ENCODE results near the gene NDUFS1. TPM values are rescaled to one million over a fixed set of nuclear protein-coding genes. Genes with fewer than 3 reads are reported as not detected.

Gene NDUFS1
- total and polyA plus RNA-seq, 10 of the 15 experiments (the other 5 are each of a cell fraction or from before 2014, with no cell fraction given), result 62.6 to 108 (median 90.4) TPM

DNA sequence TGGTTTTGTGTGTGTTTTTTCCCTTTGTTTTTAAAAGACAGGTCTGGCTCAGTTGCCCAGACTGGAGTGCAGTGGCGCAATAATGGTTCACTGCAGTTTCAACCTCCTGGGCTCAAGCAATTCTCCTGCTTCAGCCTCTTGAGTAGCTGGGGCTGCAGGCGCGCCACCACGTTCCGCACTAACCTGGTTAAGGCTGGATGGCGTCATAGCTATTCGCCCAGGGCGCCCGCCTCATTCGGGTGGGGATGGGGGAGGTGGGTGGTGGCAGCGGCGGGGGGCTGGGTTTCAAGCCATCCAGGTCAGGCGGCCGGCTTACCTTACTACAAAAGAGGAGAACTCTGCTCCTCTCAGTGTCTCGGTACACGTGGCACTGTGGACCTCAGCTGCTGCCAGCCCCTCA lies 43.2 kb upstream of the NDUFS1 start:
- Histone ChIP-seq H3K27ac (ENCODE audit: control insufficient read depth, insufficient read depth) (no peak overlapping the region), H3K36me3 (ENCODE audit: control insufficient read depth in 2 of 2, insufficient read depth in 2 of 2, low read length in 1 of 2) (no peaks in the 10 kb centered on the region), H4K20me1 (ENCODE audit: control insufficient read depth, insufficient read depth) (no peaks in the 10 kb centered on the region), H3K4me2 (ENCODE audit: control insufficient read depth, insufficient read depth) (no peak overlapping the region), H2AFZ (ENCODE audit: control insufficient read depth, low read depth, low read length) (no peak overlapping the region), H3K79me2 (ENCODE audit: control insufficient read depth, insufficient read depth, low read length) (no peaks in the 10 kb centered on the region), H3K9me3 (replicated peaks; ENCODE audit: control insufficient read depth, insufficient read depth, low read length) (no peaks in the 10 kb centered on the region), H3K9ac (ENCODE audit: control insufficient read depth, insufficient read depth, low read length) (no peak overlapping the region), H3K4me3 (no peak overlapping the region), H3K27me3 (replicated peaks in 1 of 2; ENCODE audit: control insufficient read depth in 2 of 2, insufficient read depth in 2 of 2, low read length in 1 of 2) (no peaks in the 10 kb centered on the region), H3K4me1 (ENCODE audit: control insufficient read depth, insufficient read depth, low read length) (no peaks in the 10 kb centered on the region)
- ChIA-PET POLR2A (interaction anchor here (0.6 kb wide), 1 partner anchor 65 kb away, joined by 7 read pairs; no protein-coding TSS in a partner anchor), RAD21 (ENCODE audit: unreplicated experiment) (no interaction called here), CTCF (no interaction called here), SMC1A (ENCODE audit: uncharacterized antibody, unreplicated experiment) (interaction anchor here (0.7 kb wide), 1 partner anchor 11 kb away, joined by 3 read pairs; a partner anchor contains a TSS)
- 88% methylated on average over 14 of the region's 16 CpGs for WGBS (ENCODE audit: insufficient coverage, insufficient replicate concordance, low lambda C conversion rate, missing lambda C conversion rate)
- intact Hi-C loops (cut with micrococcal nuclease; ENCODE audit: unreplicated experiment), result no loop called here
- DNase-seq (ENCODE audit: low read depth, low spot score) (no peak), FAIRE-seq (no peak), ATAC-seq (no peak)
- in situ Hi-C loops (cut with MboI), result no loop called here
- BruUV-seq (replicated peaks), result no TSS peak
- no peak for TF ChIP-seq NBN (IDR thresholded peaks at IDR 0.05)
- no peak for TF ChIP-seq BACH1 (IDR thresholded peaks at IDR 0.05; ENCODE audit: borderline replicate concordance)

DNA sequence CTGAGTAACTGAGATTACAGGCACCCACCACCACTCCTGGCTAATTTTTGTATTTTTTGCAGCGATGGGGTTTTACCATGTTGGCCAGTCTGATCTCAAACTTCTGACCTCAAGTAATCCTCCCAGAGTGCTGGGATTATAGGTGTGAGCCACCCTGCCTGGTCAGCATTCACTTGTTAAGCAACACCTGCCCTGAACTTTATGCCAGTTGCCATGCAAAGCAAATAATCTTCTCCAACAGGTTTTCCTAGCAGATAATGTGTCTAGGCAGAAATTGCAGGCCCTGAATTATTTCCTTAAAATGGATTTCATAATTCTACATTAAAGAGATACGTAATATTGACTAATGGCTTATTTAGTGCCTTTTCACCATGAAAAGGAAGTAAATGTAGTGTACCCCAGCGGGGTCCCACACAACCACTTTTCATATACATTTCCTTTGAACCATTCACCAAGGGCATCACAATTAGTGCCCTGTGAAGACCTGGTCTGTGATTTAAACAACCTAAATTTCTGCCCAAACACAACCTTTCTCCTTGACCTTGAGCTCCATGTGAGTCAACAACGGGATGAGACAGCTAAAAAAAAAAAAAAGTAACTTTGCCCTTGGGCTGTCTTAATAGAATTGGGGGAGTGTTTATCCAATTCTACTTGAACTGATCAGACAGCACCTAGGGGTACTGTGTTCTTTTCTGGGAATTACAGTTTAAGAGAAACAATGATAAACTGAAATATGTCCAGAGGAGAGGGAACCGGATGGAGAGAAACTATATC lies 42.0 kb upstream of the NDUFS1 start:
- H3K36me3 ChIP-seq (ENCODE audit: control insufficient read depth in 2 of 2, insufficient read depth in 2 of 2, low read length in 1 of 2), result no peaks in the 10 kb centered on the region
- ChIA-PET SMC1A (ENCODE audit: uncharacterized antibody, unreplicated experiment) (interaction anchor here (0.7 kb wide), 1 partner anchor 12 kb away, joined by 3 read pairs; a partner anchor contains a TSS), RAD21 (ENCODE audit: unreplicated experiment) (no interaction called here), POLR2A (no interaction called here), CTCF (no interaction called here)
- no peak overlapping the region for H3K27ac ChIP-seq (ENCODE audit: control insufficient read depth, insufficient read depth)
- in situ Hi-C loops (cut with MboI) (no loop called here), intact Hi-C loops (cut with micrococcal nuclease; ENCODE audit: unreplicated experiment) (no loop called here)
- FAIRE-seq (no peak), ATAC-seq (no peak), DNase-seq (ENCODE audit: low read depth, low spot score) (no peak)
- WGBS (ENCODE audit: insufficient coverage, insufficient replicate concordance, low lambda C conversion rate, missing lambda C conversion rate), result 21% methylated on average over 5 of the region's 5 CpGs
- H3K4me2 ChIP-seq (ENCODE audit: control insufficient read depth, insufficient read depth), result no peak overlapping the region
- H3K79me2 ChIP-seq (ENCODE audit: control insufficient read depth, insufficient read depth, low read length), result no peaks in the 10 kb centered on the region
- no peak overlapping the region for H3K4me3 ChIP-seq
- H4K20me1 ChIP-seq (ENCODE audit: control insufficient read depth, insufficient read depth), result no peaks in the 10 kb centered on the region
- H3K27me3 ChIP-seq (replicated peaks in 1 of 2; ENCODE audit: control insufficient read depth in 2 of 2, insufficient read depth in 2 of 2, low read length in 1 of 2), result no peaks in the 10 kb centered on the region
- H3K9me3 ChIP-seq (replicated peaks; ENCODE audit: control insufficient read depth, insufficient read depth, low read length), result no peaks in the 10 kb centered on the region
- H2AFZ ChIP-seq (ENCODE audit: control insufficient read depth, low read depth, low read length), result no peak overlapping the region
- no TSS peak for BruUV-seq (replicated peaks)
- H3K4me1 ChIP-seq (ENCODE audit: control insufficient read depth, insufficient read depth, low read length), result no peaks in the 10 kb centered on the region
- H3K9ac ChIP-seq (ENCODE audit: control insufficient read depth, insufficient read depth, low read length), result no peak overlapping the region
- TF ChIP-seq CHD1 (IDR thresholded peaks at IDR 0.05; ENCODE audit: low read depth, low read length), result no peak
- TF ChIP-seq, protein P1, sequence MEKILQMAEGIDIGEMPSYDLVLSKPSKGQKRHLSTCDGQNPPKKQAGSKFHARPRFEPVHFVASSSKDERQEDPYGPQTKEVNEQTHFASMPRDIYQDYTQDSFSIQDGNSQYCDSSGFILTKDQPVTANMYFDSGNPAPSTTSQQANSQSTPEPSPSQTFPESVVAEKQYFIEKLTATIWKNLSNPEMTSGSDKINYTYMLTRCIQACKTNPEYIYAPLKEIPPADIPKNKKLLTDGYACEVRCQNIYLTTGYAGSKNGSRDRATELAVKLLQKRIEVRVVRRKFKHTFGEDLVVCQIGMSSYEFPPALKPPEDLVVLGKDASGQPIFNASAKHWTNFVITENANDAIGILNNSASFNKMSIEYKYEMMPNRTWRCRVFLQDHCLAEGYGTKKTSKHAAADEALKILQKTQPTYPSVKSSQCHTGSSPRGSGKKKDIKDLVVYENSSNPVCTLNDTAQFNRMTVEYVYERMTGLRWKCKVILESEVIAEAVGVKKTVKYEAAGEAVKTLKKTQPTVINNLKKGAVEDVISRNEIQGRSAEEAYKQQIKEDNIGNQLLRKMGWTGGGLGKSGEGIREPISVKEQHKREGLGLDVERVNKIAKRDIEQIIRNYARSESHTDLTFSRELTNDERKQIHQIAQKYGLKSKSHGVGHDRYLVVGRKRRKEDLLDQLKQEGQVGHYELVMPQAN (conservative IDR thresholded peaks at IDR 0.05), result no peak
- TF ChIP-seq SIX5 (IDR thresholded peaks at IDR 0.05; ENCODE audit: low read depth, low read length, severe bottlenecking), result no peak
- TF ChIP-seq SREBF1 (IDR thresholded peaks at IDR 0.05; ENCODE audit: low read length), result no peak
- TF ChIP-seq PML (IDR thresholded peaks at IDR 0.05; ENCODE audit: low read length), result no peak
- TF ChIP-seq, protein P2, sequence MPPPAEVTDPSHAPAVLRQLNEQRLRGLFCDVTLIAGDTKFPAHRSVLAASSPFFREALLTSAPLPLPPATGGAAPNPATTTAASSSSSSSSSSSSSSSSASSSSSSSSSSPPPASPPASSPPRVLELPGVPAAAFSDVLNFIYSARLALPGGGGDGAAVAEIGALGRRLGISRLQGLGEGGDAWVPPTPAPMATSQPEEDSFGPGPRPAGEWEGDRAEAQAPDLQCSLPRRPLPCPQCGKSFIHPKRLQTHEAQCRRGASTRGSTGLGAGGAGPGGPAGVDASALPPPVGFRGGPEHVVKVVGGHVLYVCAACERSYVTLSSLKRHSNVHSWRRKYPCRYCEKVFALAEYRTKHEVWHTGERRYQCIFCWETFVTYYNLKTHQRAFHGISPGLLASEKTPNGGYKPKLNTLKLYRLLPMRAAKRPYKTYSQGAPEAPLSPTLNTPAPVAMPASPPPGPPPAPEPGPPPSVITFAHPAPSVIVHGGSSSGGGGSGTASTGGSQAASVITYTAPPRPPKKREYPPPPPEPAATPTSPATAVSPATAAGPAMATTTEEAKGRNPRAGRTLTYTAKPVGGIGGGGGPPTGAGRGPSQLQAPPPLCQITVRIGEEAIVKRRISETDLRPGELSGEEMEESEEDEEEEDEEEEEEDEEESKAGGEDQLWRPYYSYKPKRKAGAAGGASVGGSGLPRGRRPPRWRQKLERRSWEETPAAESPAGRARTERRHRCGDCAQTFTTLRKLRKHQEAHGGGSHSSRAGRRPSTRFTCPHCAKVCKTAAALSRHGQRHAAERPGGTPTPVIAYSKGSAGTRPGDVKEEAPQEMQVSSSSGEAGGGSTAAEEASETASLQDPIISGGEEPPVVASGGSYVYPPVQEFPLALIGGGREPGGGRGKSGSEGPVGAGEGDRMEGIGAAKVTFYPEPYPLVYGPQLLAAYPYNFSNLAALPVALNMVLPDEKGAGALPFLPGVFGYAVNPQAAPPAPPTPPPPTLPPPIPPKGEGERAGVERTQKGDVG (CRISPR knock-in tag; IDR thresholded peaks at IDR 0.05), result no peak
- no peak for TF ChIP-seq ZZZ3 (IDR thresholded peaks at IDR 0.05; ENCODE audit: control insufficient read depth, insufficient read length, low read depth)
- no peak for TF ChIP-seq POU2F2 (IDR thresholded peaks at IDR 0.05; ENCODE audit: borderline replicate concordance, low read depth, low read length)
- TF ChIP-seq GABPA (IDR thresholded peaks at IDR 0.05; ENCODE audit: low read depth), result no peak
- TF ChIP-seq POLR2AphosphoS5 (IDR thresholded peaks at IDR 0.05; ENCODE audit: low read length), result no peak

Data from GM12878 (cell line).